Choroid plexus epithelial cell (primary cell): ENCODE data around the gene GALNT9.

ENCODE experiments used
- DNase-seq: peaks from one replicate; pipeline ENCODE4 v3.0.0-alpha.2; 2010; ENCODE audit warnings: low read depth
- H3K4me3 ChIP-seq: 2 replicates; pipeline ENCODE4 v1.5.1; 2011; ENCODE audit warnings: low read depth, mild to moderate bottlenecking, control low read depth, low read length, moderate library complexity
- TF ChIP-seq, protein P1 (sequence below): conservative IDR thresholded peaks from 2 replicates; pipeline ENCODE4 v1.5.1; 2011; ENCODE audit warnings: low read depth, mild to moderate bottlenecking, control low read depth, inconsistent platforms, low read length, moderate library complexity

Gene GALNT9

DNA sequence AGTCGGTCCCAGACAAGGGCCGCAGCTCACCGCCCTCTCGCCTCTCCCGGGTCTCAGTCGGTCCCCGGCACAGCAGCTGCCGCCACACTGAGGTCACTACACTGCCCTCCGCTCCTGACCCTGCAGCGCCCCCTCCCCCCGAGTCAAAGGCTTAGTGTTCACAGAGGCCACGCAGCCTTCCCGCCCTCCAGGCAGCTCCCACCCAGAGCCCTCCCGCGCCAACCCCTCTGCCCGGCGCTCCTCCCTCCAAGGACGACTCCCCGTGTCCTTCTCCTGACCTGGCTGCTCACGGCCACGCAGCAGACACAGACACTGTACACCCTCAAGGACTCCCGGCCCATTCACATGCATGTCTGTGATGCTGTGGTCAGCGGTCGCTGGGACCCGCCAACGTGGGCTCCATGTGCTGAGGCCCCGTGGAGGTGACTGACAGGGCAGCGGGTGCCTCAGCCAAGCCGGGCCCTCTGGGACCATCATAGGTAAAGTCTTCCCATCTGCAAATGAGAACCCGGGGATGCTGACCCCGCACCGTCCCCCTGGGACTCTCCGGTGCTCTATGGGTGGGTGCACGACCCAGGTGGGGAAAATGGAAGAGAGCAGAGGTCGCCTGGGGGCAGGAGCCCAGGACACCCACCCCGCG lies 16.3 kb upstream of the GALNT9 start:
- TF ChIP-seq, protein P1, sequence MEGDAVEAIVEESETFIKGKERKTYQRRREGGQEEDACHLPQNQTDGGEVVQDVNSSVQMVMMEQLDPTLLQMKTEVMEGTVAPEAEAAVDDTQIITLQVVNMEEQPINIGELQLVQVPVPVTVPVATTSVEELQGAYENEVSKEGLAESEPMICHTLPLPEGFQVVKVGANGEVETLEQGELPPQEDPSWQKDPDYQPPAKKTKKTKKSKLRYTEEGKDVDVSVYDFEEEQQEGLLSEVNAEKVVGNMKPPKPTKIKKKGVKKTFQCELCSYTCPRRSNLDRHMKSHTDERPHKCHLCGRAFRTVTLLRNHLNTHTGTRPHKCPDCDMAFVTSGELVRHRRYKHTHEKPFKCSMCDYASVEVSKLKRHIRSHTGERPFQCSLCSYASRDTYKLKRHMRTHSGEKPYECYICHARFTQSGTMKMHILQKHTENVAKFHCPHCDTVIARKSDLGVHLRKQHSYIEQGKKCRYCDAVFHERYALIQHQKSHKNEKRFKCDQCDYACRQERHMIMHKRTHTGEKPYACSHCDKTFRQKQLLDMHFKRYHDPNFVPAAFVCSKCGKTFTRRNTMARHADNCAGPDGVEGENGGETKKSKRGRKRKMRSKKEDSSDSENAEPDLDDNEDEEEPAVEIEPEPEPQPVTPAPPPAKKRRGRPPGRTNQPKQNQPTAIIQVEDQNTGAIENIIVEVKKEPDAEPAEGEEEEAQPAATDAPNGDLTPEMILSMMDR: no peak
- H3K4me3 ChIP-seq: no peak overlapping the region
- DNase-seq: no peak

DNA sequence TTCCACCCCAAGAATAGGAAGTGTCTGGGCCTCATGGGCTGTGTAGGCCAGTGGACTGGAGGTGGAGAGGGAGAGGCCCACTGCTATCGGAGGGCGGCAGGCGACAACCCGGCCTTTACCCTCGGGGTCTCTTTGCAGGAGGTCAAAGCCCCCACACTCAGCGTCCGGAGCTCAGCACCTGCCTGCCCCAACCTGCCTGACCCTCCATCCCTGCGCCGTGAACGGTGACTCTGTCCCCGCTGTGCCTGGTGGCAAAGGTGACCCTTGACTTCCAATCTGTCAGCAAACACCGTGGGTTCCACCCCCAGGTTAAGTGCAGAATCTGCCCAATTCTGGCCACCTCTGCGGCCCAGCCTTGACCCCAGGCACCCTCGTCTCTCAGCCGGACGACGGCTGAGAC lies 15.7 kb upstream of the GALNT9 start:
- no peak for DNase-seq
- TF ChIP-seq, protein P1: no peak
- H3K4me3 ChIP-seq: no peak overlapping the region

DNA sequence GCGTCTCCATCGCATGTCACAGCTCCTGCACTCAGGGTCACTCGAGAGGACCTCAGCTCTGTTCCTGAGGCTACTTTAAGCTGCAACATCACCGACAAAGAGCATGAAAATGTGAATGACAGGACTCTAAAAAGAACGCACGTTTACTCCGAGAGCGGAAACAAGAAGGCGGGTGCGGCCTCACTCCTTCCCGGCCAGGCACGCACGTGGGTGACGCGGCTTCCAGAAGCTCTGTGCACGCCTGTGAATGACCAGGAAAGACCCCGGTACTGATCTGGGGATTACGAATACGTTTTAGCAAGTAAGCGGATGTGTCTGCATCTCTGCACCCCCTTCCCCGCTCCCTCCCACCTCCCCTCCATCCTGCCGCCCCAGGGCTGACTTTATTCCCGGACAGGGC lies 15.2 kb upstream of the GALNT9 start:
- no peak overlapping the region for H3K4me3 ChIP-seq
- no peak for DNase-seq
- TF ChIP-seq, protein P1: no peak

DNA sequence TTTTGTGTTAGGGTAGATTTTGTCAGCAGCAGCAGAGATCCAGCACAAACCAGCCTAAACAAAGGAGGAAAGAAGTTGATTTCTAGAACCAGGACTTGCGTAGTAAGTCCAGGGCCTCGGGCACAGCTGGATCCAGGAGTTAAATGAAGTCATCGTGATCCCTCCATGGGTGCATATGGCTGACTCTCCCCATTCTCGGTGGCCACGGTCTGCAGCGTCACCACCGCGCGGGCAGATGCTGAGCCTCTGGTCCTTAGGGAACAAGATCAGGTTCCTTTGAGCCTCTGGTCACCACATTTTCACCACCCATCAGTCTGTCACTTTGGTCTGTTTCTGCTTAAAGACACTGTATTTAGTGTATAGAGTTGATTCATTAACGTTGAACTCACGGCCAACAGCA lies 14.8 kb upstream of the GALNT9 start:
- H3K4me3 ChIP-seq: no peak overlapping the region
- no peak for DNase-seq
- TF ChIP-seq, protein P1: no peak

DNA sequence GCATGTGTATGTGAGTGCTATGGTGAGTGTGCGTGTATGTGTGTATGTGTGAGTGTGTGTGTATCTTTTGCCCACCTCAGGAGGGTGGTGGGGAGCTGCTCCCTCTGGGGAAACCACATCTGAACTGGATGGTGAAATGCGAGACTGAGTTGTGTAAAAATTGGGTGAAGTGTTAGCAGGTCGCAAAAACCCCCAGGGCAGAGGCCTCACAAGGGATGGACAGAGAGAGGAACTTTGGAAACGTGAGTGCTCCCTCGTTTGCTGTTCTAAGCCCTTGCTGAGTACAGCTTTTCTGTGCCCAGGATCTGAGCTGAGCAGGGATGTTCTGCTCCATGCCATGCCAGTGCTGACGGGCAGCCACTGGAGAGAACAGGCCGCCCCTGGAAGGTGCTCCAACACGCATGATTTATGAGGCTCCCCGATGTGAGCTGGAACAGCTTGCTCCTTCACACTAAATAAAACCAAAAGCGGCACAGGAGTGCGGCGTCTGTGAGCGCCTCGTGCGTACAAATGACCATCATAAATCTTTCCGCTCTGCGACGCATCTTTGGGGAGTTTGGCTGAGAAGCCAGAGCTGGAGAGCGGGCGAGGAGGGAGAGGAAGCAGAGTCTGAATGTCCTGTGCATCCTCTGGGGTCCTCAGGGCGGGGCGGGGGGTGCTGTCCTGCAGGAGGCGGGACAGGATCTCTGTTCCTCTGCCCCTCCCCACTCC lies 14.1 kb upstream of the GALNT9 start:
- no peak overlapping the region for H3K4me3 ChIP-seq

DNA sequence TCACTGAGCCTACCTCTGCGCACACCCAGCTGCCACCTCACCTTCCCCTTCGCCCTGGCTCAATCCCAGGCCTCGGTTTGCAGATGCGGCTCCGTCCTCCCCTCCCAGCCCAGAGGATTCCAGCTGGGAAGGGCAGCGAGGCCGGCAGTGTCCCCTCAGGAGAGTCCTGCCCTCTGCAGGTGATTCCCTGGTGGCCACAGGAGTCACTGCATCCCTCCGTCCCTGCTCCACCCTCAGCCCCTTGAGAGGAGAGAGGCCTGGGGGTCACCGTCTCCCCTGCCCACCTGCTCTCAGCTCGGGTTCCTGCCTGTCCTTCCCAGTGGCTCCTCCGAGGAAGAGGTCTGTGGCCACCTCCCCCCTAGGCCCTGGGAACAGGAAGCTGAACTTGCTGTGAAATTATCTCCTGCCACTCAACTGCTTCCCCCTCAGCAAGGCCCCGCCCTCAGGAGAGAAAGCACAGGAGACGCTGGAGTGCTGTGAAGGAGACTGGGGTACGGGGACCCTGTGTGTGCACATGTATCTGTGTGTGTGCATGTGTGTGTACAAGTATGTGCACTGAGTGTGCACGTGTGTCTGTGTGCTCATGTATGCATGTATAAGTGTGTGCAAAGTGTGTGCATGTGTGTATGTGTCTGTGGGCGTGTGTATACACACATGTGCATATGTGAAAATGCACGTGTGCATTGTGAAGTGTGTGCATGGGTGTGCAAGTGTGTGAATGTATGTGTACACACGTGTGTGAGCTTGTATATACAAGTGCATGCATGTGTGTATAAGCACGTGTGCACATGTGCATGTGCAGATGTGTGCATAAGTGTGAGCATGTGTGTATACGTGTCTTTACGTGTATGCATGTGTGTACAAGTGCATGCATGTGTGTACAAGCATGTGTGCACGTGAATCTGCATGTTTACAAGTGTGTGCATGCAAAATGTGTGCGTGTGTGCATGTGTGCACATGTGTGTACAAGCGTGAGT lies 13.2 kb upstream of the GALNT9 start:
- DNase-seq: no peak
- H3K4me3 ChIP-seq: no peak overlapping the region

More for the DNA sequence above, 14.1 kb upstream of the GALNT9 start:
- no peak for DNase-seq
- TF ChIP-seq, protein P1: no peak

More for the DNA sequence above, 13.2 kb upstream of the GALNT9 start:
- TF ChIP-seq, protein P1: peak; percentile 61
